ENCODE measurements around the gene FGD4.
"Not testable (repeated sequence)": the region's sequence is repeated elsewhere in the genome, so short reads cannot be mapped to it uniquely, and the experiment has no call there.

Gene FGD4

GRCh38 chr12:32558903-32559302 is 159.5 kb downstream of the FGD4 start:
- no peak for TF ChIP-seq CTCF (IDR thresholded peaks at IDR 0.05; ENCODE audit: control insufficient read depth, insufficient read depth, low read depth, low read length, missing control alignments)
- H3K4me3 ChIP-seq (ENCODE audit: control insufficient read depth, low read depth, low read length), result no peak overlapping the region
- DNase-seq (ENCODE audit: low read depth), result peak; percentile 49

GRCh38 chr12:32559434-32559833 is 160.1 kb downstream of the FGD4 start:
- no peak for DNase-seq (ENCODE audit: low read depth)
- no peak overlapping the region for H3K4me3 ChIP-seq (ENCODE audit: control insufficient read depth, low read depth, low read length)
- no peak for TF ChIP-seq CTCF (IDR thresholded peaks at IDR 0.05; ENCODE audit: control insufficient read depth, insufficient read depth, low read depth, low read length, missing control alignments)

- DNase-seq (ENCODE audit: low read depth), result no peak
- no peak overlapping the region for H3K4me3 ChIP-seq (ENCODE audit: control insufficient read depth, low read depth, low read length)
- TF ChIP-seq CTCF (IDR thresholded peaks at IDR 0.05; ENCODE audit: control insufficient read depth, insufficient read depth, low read depth, low read length, missing control alignments), result no peak
These were observed 161.2 kb downstream of the FGD4 start for GRCh38 chr12:32560520-32560919.

GRCh38 chr12:32561931-32562341 is 162.6 kb downstream of the FGD4 start:
- no peak overlapping the region for H3K4me3 ChIP-seq (ENCODE audit: control insufficient read depth, low read depth, low read length)
- no peak for TF ChIP-seq CTCF (IDR thresholded peaks at IDR 0.05; ENCODE audit: control insufficient read depth, insufficient read depth, low read depth, low read length, missing control alignments)

GRCh38 chr12:32562413-32562812 is 163.1 kb downstream of the FGD4 start:
- DNase-seq (ENCODE audit: low read depth); H3K4me3 ChIP-seq (ENCODE audit: control insufficient read depth, low read depth, low read length): not testable (repeated sequence)

More at GRCh38 chr12:32561931-32562341, 162.6 kb downstream of the FGD4 start:
- no peak for DNase-seq (ENCODE audit: low read depth)

GRCh38 chr12:32566663-32567295 is 167.4 kb downstream of the FGD4 start:
- no peak for TF ChIP-seq CTCF (IDR thresholded peaks at IDR 0.05; ENCODE audit: control insufficient read depth, insufficient read depth, low read depth, low read length, missing control alignments)
- no peak overlapping the region for H3K4me3 ChIP-seq (ENCODE audit: control insufficient read depth, low read depth, low read length)
- DNase-seq (ENCODE audit: low read depth), result no peak

GRCh38 chr12:32567296-32567674 is 167.9 kb downstream of the FGD4 start:
- no peak for TF ChIP-seq CTCF (IDR thresholded peaks at IDR 0.05; ENCODE audit: control insufficient read depth, insufficient read depth, low read depth, low read length, missing control alignments)
- no peak for DNase-seq (ENCODE audit: low read depth)
- no peak overlapping the region for H3K4me3 ChIP-seq (ENCODE audit: control insufficient read depth, low read depth, low read length)

All from AG09309 (cell line).